Fibroblast of skin of left quadriceps (primary cell): Measurements from ENCODE around the gene PITPNC1.
A peak's percentile ranks its signal among the peaks of the same experiment; 100 is the strongest.
"Not testable (repeated sequence)": the region's sequence is repeated elsewhere in the genome, so short reads cannot be mapped to it uniquely, and the experiment has no call there.

Source experiments
- DNase-seq, 2 experiments: peaks; one replicate each; pipeline ENCODE4 v3.0.0-alpha.2; 2013; ENCODE audit warnings: low read depth in 2 of 2

The PITPNC1 gene

DNA sequence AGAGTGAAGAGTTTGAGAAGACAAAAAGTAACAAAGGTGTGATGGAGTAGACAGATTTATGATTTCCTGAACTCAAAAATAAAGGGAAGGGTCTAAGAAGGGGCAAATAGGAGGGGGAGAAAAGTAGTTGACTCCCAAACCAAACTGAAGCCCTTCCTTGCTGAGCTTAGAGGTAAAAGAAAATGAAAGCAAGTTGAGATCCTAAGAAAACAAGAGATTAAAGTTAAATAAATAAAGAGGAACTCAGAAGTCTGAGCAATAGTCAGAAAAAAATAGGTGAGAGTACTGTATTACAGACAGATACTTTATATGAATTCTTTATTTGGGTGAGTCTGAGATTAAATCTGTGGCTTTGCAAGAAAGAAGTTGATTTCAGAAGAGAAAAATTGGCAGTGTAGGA lies 7.4 kb upstream of the PITPNC1 start:
- DNase-seq, result no peak

DNA sequence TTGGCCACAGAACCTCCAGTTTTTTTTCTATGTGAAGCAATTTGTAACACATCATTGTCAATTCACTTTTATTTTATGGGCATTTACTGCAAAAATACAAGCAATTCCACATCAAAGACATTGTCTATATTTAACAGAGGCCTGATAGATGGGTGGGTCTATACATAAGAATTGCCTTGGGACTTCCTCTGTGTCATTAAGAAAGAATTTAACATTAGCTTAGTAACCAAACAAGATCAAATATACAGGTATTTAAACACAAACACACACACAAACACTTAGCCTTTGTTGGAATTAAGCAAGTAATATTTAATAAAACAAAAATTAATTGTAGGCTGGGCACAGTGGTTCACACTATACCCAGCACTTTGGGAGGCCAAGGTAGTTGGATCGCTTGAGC lies 4.3 kb upstream of the PITPNC1 start:
- DNase-seq, result no peak

DNA sequence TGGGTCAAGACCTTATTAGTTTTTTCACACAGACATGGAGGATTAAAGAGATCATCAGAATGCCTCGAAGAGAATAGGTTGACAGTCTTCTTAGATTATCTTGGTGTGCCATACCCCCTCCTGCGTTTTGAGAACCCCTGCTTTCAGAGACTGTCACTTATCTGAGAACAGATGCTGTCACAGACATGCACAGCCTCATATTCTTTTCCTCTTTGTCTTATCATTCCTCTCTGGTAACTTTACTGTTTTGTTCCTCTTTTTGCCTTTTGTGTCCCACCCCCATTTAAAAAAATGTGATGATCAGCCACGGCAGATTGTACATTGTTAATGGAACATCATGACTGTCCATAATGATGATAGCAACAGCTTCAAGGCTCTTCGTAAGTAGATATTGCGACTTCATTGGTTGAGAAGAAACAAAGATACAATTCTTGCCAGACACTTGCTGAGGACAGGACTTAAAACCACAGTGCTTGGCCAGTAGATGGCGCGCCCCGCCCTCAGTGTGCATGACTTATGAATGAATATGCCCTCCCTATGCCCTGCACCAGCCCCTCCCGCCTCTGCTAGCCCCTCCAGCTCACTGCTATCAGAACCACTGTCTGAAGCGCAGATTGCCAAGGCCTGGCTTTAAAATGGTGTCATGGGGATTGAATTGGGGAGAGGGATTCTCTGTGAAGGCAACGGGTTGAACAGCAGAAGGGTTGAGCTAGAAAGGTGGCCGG lies 2.6 kb upstream of the PITPNC1 start:
- peak; percentile 52 to 54 for DNase-seq

DNA sequence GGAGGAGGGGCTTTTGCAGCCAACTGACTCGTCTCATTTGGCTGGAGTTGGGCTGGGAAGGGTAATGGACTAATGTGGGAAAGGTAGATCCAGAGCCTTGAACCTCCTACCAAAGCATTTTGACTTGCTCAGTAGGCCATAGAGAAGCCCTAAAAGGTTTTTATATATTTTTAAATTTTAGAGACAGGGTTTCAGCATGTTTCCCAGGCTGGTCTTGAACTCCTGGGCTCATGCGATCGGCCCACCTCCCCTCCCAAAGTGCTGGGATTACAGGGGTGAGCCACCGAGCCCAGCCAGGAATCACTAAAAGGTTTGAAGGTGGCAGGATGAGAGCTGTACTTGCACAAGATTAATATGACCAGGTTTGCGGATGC lies 2.0 kb upstream of the PITPNC1 start:
- DNase-seq, result no peak

DNA sequence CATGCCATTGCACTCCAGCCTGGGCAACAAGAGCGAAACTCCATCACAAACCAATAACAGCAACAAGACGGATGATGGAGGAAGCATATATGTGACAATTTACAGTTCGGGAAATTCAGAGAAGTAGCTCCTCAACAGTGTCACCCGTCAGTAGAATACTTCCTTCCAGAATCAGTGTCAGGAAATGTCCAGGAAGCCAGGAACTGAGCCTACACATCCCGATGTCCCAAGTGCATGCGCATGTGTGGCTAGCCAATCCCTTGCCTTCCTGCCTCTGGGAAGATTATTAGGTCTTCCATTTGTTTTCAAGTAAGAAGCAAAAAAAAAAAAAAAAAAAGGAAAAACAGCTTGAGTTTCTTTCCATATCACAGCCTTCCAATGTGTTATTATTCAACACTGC lies 1.4 kb upstream of the PITPNC1 start:
- DNase-seq, result no peak

DNA sequence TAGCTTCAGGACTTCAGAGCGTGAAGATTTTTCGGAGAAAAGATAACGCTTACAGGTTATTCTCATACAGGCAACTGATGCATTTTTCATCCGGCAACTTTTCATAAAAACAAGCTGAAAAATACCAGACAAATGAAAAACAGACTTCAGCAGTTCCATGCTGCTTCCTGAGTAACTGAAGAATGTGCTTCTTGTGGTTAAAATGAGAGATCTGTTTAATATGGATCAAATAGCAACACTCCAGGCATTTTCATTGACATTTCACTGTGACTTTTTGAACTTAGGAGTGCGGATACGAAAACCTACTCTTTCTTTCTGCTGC lies 705 bp upstream of the PITPNC1 start:
- peak; percentile 69 to 74 for DNase-seq

DNA sequence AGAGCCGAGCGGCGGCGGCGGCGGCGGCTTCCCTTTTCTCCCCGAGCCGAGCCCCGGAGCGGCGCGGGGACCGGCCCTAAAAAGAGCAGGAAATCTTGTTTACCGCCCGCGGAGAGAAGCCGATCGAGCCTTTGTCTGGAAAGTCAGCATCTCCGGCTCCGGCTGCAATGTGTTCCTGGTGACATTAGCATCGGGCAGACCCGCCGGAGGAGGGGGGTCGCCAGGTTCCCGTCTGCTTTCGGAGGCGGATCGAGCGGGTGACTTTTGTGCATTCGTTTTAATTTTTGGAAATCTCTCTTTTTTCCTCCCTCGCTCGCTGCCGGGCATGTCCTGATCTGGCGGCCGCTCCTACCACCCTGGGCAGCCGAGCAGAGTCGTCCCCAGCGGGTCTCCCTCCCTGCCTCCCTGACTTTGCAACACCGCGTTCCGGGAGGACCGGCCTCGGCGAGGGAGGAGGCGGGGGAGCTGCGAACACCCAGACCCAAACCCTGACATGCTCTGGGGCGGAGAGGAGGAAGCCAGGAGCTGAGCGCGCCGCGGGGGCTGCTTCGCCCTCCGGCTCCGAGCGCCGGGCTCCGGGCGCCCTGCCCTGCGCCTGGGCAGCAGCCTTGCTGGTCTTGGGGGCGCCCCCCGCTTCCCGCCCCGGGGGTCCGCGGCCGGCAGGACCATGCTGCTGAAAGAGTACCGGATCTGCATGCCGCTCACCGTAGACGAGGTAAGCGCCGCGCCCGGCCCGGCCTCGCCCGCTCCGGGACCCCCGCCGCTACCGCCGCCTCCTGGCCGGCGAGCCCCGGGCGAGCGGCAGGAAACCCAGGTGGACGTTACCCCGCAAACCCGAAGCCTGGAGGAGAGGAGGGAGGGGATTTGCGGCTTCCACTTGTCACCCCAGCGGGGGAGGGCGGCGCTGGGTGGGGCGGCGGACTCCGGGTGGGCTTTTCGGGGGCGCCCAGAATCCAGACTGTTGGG lies 690 bp downstream of the PITPNC1 start:
- DNase-seq, result no peak

DNA sequence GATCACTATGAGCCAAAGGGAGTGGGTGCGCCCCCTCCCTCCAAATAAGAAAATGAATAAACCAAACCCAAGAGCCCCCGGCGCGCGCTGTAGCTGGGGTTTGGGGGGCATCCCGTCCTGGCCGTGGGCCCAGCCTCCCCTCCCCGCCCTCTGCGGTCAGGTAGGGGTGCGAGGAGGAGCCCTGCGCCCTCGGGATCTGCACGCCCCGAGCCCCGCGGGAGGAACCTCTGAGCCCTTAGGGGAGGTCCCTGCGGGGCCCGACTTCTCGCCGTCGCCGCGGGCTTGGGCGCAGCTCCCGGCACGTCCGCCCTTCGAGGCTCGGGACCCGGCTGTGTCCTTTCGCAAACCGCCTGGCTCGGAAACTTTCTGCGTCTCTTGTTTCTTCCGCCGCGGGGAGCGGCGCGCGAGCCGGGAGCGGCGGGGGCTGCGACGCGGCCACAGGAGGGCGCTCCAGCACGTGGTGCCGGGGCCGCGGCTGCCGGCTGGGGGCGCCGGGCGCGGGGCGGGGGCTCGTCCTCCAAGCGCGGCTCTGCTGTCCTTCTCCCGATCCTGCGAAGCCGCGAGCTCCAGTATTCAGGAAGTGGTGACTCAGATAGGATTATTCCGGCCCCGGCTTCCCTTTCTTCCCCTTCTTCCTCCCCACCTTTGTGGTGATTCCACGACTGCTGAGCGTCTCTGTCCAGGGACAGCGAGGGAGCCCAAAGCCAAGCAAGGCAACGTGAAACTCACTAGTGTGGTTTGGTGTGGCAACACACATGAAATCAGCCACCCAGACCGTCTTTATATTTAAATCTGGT lies 1.6 kb downstream of the PITPNC1 start:
- DNase-seq, result peak; percentile 59 to 67

DNA sequence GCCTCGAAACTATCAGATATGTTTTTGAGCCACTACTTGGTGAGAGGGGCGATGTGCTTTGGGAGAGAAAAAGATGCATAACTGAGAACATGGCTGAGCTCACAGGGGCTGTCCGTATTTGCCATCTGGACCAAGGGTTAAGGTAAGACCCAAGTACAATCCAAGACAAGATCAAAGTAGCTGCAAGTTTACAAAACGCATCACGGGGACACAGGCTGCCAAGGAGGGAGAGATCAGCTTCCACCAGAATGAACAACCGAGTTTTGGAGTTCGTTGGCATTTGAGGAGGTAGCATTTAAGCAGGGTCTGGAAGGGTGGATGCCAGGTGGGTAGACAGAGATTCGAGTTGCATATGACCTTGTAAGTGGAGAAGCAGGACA lies 2.2 kb downstream of the PITPNC1 start:
- DNase-seq, result no peak

DNA sequence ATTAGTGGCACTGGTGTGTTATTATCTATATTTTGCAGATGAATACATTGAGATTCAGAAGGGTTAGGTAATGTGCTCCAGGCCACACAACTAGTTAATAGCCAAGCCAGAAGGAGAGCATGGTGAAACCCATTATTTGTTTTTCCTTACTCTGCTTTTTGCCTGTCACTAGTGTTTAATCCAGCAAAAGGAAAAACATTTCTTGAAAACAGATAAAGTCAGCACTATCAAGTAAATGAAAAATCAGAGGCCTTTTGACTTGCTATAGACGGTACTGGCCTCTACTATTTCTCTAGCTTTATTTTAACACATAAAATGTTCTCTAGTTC lies 4.8 kb downstream of the PITPNC1 start:
- DNase-seq, result no peak

DNA sequence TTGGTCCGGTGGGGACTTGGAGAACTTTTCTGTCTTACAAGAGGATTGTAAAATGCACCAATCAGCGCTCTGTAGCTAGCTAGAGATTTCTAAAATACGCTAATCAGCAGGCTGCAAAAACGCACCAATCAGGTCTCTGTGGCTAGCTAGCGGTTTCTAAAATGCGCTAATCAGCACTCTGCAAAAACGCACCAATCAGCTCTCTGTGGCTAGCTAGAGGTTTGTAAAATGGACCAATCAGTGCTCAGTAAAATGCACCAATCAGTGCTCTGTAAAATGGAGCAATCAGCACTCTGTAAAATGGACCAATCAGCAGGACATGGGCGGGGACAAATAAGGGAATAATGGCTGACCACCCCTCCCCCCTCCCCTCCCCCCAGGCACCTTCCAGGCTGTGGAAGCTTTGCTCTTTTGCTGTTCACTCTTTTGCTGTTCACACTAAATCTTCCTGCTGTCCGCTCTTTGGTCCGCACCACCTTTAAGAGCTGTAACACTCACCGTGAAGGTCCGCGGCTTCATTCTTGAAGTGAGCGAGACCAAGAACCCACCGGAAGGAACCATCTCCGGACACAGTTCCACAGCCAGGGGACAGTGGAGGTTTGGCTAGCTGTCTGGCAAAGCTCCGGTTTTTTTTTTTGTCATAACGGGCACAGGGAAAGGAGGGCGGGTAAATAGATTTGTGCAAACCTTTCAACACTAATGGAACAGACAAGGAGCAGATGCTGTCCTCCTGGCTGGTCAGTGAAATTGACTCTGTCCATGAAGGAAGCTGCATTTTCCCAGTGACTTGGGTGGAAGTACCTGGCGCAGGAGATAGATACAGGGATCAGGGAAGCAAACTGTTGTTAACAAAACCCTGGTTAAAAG lies 8.3 kb downstream of the PITPNC1 start:
- no peak for DNase-seq

DNA sequence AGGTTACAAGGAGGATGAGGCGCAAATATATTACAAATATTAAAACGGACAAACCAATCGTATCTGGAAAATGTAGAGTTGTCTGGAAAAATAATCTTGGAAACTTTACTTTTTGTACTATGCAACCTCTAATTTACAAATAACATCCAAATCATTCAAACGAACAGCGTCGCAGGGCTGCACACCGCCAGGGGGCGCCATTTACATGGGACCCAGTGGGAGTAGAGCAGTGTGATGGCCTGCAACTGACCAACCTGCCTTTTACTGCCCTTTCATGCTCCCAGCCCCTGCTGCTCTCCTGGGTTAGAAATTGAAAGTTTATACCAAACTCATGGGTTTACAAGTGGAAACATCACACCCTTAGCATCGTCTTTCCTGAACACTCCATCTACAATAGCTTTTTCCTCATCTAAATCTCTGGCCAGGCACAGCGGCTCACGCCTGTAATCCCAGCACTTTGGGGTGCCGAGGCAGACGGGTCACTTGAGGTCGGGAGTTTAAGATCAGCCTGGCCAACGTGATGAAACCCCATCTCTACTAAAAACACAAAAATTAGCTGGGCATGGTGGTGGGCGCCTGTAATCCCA lies 10.0 kb downstream of the PITPNC1 start:
- DNase-seq, result no peak

DNA sequence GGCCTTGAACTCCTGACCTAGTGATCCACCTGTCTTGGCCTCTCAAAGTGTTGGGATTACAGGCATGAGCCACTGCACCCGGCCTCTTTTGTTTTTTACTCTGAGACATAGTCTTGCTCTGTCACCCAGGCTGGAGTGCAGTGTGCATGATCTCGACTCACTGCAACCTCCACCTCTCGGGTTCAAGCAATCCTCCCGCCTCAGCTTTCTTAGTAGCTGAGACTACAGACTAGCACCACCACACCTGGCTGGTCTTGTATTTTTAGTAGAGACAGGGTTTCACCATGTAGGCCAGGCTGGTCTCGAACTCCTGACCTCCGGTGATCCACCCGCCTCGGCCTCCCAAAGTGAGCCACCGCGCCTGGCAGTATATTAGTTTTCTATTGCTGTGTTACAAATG lies 11.5 kb downstream of the PITPNC1 start:
- DNase-seq, result not testable (repeated sequence)

DNA sequence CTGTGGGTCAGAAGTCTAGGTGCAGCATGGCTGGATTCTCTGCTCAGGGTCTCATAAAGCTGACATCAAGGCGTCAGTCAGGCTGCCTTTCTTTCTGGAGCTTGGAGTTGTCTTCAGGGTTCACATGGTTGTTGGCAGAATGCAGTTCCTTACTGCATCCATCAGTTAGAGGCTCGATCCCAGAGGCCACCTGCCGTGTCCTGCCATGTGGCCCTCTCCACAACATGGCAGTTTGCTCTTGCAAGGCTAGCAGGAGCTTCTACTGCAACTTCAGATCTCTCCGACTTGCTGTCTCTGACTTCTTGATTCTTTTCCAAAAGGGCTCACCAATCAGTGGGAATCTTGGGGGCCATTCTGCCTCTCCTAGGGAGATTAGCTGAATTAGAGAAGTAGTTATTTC lies 11.9 kb downstream of the PITPNC1 start:
- DNase-seq, result no peak

DNA sequence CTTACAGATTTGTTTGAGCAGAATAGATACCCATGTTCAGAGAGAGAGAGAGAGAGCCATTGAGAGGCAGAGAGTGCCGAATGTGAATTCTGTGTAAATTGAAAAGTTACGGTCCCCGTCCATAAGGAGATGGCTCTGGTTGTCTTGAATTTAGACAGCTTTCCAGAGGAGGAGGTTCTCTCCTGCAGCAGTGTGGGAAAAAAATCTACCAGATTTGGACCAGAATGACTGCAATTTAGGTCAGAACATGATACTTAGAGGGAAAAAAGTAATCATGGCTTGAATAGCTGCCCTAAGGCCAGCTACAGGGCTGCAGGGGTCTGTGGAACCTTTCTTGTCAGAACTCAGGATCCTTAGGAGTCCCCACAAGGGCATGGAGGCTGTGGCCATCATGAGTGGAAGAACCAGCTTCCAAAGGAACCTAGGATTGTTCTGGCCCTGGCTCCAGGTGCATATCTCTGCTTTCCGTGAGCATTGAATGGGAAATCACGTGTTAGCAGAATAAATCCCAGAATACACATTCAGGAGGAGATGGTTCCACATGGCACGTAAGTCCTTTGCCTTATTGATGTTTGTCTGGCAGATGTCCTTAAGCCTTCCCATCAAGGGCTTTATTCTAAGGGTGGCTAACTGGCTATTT lies 13.0 kb downstream of the PITPNC1 start:
- DNase-seq, result no peak

DNA sequence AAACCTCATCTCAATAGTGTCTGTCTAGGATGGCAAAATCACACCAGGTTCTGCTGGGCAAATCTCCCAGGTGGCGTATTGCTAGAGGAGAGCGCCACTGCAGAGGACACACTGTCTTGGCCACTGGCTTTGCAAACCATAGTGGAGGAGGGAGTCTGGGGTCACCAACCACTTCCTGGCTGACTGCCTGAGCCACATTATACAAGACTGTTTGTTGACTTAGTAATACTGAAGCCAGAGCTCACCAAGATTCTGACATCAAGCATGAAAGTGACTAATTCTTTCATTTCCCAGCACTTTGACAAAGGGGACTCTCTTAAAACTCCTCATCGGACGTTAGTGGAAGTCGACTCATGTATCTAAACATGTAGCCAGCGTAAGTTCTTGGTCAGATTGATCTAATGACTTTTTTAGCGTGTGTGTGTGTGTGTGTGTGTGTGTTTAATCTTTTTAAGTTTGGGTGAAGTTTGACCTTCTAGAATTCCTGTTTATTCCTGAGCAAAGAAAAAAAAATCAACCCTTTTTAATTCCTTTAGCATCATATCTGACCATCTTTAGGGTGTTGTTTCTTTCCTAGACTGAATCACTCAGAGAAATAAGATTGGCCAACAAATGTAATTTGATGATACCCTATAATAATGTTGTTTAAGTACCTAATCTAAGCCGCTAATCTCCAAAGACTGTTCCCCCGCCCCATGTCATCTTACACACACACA lies 13.7 kb downstream of the PITPNC1 start:
- peak; percentile 51 to 53 for DNase-seq

DNA sequence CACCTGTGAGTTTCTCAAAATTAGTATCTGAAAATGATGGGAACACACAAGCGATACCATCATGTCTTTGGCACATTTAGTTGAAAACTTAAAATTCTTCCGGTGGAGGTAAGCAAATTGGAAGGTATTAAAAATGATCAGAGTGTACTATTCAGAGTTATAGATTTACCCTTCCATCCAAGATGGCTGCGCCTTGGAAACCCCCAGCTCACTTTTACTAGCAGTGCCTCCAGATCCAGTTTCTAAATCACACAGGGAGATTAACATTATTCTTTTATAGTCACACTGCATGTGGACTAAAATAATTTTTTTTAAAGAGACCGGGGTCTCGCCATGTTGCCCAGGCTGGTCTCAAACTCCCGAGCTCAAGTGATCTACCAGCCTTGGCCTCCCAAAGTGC lies 15.0 kb downstream of the PITPNC1 start:
- no peak for DNase-seq

DNA sequence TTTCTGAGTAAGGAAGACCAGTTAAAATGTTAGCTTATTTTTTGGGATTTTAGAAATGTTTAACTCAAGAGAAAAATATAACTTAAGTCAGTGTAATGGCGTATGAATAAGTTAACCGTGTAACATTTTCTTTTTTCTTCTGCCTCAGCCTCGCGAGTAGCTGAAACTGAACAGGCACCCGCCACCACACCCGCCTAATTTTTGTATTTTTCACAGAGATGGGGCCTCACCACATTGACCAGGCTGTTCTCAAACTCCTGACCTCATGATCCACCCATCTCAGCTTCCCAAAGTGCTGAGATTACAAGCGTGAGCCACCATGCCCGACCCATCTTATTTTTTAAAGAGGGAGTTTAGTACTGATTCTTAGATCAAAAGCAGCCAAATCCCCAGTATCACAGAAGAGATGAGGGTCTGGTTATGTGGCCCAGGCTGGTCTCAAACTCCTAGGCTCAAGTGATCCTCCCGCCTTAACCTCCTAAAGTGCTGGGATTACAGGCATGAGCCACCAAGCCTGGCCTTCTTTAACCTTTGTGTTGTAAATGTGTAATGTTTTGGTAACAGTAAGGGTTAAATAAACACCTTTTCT lies 16.8 kb downstream of the PITPNC1 start:
- DNase-seq, result no peak

DNA sequence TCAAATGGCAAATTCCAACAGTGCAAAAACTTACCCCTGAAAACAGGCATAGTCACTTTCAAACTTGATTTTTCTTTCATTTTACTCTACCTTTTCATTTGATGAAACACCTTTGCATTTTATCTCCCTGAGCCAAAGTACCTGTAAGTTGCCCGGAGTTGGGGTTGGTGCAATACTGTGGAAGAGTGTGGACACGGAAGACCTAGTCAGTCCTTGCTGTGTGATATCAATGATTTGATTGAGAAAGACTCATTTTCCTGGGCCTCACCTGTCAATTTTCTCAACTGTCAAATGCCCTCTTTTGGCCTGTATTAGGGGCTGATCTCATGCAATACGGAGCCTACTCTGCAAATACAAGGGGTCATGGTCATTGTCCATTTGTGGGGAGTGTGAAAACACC lies 22.6 kb downstream of the PITPNC1 start:
- DNase-seq, result no peak

DNA sequence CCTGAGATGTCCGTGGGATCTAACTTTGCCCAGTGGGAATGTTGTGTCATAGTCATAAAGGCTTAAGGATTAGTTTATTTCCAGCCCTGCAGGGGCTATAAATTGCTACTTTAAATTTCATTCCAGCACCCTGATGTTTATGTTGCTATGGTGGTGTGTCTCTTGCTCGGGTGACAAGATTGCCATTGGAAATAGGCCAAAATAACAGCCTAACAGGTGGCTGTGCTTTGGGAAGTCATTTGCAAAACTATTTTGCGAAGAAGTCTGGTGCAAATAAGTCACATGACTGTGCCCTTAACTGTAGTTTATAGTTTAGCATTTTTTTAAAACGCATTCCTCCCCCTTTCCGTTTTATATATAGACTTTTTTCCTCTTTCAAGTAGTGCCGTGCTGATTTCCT lies 23.1 kb downstream of the PITPNC1 start:
- no peak for DNase-seq
